ENCODE measurements around the gene LMO1.
A peak's percentile ranks its signal among the peaks of the same experiment; 100 is the strongest.

LMO1 gene

GRCh38 chr11:8263769-8264410, at the start of gene LMO1:
TSS of gene LMO1 (minus strand) at chr11:8263878. CDS start at chr11:8263362, 516 bp downstream.
- DNase-seq (ENCODE audit: low read depth in 3 of 3, low spot score in 1 of 3), result peak; percentile 22 to 66 (median 23)

DNA sequence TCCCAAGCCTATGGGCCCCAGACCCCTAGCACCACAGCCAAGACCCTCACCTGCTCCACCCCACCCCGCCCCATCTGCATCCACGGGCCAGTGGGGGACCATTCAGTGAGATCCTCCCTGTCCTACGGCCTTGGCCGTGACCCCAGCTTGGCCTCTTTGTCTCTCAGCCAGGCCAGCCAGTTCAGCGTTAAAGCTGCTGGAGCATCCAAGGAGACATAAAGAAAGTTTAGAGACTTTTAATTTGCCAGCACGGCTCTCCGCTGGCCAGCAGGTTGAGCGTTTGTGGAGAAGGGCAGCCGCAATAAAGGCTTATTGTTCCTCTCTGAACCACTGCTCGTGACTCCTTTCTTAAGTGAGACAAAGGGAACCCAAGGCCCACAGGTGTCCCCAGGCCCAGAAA, 49.3 kb upstream of the LMO1 start:
- DNase-seq (ENCODE audit: low read depth in 3 of 3, low spot score in 1 of 3), result no peak

- no peak for DNase-seq (ENCODE audit: low read depth in 3 of 3, low spot score in 1 of 3)
Observed at GRCh38 chr11:8311366-8311765, 47.7 kb upstream of the LMO1 start.

DNA sequence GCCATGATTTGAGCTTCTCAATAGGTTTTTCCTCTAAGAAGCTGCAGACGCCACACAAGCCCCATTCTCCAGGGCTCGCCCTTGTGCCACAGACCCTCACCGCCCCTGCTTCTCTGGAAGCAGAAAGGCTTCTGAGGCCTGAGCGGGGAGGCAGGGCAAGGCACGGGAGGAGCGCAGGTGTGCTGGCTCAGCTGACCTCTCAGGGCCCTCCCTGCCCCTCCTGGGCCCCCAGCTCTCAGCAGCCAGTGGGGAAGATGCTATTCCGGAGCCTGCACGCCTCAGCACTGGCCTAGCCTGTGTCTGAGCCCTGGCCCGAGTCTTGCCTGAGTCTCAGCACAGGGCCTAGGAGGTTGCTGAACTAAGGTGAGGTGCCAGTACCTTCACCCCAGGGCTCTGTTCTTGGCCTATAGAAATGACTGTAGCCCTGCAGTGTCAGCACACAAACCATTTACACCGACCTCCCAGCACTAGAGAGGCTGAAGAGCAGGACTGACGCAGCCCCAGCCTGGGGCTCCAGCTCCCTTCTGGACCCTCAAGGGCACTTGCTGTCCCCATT, 47.1 kb upstream of the LMO1 start:
- DNase-seq (ENCODE audit: low read depth in 3 of 3, low spot score in 1 of 3), result no peak

- no peak for DNase-seq (ENCODE audit: low read depth in 3 of 3, low spot score in 1 of 3)
Observed at GRCh38 chr11:8309862-8310261, 46.2 kb upstream of the LMO1 start.

- DNase-seq (ENCODE audit: low read depth in 3 of 3, low spot score in 1 of 3), result no peak
Observed at GRCh38 chr11:8309311-8309710, 45.6 kb upstream of the LMO1 start.

DNA sequence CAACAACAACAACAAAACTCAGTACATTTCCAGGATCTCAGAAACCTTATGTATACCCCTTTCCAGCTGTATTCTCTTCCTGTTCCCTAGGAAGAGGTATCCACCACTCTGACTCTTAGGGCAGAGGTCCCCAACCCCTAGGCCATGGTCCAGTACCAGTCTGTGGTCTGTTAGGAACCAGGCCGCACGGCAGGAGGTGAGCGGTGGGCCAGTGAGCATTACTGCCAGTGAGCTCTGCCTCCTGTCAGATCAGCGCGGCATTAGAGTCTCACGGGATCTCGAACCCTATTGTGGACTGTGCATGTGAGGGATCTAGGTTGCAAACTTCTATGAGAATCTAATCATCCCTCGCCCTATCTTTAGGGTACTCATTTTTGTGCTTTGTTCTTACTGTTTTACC, 43.9 kb upstream of the LMO1 start:
- no peak for DNase-seq (ENCODE audit: low read depth in 3 of 3, low spot score in 1 of 3)

DNA sequence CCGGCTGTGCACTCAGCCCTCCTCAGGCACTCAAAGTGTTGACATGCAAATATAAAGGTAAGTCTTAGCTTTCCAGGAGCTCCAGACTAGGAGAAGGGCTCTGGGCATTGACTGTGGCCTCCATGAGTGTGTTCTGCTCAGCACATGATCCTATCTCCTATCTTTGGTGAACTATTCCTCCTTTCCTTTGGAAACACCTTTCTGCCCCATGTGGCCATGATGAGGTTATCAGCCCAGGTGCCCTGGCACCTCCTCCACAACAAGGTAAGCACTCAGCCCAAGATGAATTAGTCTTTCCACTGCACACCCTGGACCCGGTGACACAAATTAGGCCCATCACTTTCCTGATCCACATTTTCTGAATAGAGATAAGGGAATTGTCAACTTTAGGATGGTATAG, 37.9 kb upstream of the LMO1 start:
- no peak for DNase-seq (ENCODE audit: low read depth in 3 of 3, low spot score in 1 of 3)

DNA sequence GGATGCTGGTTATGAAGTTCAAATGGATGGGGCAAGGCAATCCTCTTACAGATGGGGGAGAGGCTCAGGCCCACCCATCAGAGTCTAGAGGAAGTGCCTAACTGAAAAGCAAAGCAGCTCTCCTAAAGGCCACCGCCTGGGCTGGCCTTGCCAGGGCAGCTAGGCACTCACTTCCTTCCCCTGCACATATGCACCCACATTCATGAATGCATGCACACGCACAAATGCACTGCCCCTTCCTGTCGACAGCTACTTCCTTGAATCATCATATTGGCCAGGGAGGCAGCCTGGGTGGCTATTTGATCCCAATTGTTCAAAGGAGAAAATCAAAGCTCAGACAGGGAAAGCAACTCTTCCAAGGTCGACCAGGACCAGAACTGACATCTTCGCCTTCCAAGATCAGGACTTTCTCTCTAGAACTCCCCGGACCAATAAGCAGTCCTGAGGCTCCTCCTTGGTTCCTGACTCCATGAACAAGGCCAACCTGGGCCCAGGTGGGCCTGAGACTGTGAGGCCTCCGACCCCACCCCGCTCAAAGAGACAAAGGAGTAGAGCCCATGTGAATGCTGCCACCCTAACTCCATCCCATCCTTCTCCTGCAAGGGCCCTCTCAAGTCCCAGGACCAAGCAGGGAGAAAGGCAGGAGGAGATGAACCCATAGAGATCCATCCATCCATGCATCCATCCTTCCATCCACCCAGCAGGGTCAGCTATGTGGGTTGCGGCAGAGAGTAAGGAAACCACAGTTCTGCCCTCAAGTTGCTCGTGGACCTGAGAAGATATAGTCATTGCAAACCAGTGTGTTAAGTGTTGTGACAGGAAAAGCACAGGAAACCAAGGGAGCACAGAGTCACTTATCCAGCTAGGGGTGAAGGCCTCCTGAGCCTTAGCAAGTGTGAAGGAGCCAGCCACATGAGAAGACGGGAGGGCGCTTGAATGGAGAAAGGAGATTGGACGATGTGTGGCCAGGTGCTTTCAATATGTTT, 35.4 kb upstream of the LMO1 start:
- DNase-seq (ENCODE audit: low read depth in 3 of 3, low spot score in 1 of 3), result no peak

- DNase-seq (ENCODE audit: low read depth in 3 of 3, low spot score in 1 of 3), result no peak
Observed at GRCh38 chr11:8297781-8298440, 34.2 kb upstream of the LMO1 start.

DNA sequence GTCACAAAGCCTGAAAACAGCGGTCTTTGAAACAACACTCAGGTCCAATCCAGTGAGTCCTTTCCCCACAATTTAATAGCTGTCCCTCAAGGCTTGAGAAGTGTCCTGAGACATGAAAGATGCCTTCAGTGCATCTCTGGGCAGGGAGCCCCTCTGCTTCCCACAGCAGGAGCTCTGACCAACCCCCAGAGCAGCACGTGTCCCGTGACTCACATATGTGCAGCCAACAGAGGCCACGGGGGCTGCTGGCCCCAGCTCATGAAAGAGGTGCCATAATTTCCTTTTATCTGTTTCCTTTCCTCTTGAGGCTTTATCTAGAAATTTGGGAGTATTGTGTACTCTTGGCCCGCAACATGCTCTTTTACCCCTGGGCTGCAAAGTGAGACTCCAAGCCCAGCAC, 33.2 kb upstream of the LMO1 start:
- DNase-seq (ENCODE audit: low read depth in 3 of 3, low spot score in 1 of 3), result no peak

GRCh38 chr11:8296038-8296649, 32.5 kb upstream of the LMO1 start:
- no peak for DNase-seq (ENCODE audit: low read depth in 3 of 3, low spot score in 1 of 3)

DNA sequence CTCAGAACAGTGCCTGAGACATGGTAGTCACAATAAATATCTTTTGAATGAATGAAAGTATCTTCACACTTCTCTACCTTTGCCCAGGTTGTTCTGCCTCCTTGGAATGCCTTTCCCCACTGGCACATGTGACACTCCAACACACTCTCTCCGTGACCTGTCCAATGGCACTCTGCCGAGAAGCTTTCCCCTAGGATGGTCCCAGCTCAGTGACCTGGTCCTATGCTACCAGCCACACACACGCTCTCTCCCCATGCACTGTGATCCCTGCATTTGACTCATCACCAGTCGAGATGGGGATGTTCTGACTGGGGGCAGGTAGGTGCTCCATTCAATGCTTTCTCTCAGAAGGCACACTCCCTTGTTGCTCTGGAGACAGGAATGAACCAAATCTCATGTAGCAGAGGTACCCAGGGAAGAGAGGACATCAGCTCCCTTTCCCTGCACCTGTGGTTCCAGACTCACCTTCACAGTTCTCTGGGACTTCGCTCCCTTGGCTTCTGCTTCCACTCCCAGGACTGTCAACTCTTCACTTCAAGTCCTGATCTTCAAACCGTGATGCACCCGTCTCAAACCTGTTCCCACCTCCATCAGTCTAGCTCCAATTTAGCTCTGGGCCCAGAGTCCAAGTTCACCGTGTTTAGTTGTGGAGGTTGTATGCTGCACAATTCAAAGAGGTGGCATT, 30.7 kb upstream of the LMO1 start:
- DNase-seq (ENCODE audit: low read depth in 3 of 3, low spot score in 1 of 3), result no peak

- no peak for DNase-seq (ENCODE audit: low read depth in 3 of 3, low spot score in 1 of 3)
Observed at GRCh38 chr11:8293171-8293570, 29.5 kb upstream of the LMO1 start.

- DNase-seq (ENCODE audit: low read depth in 3 of 3, low spot score in 1 of 3), result no peak
Observed at GRCh38 chr11:8292351-8292750, 28.7 kb upstream of the LMO1 start.

DNA sequence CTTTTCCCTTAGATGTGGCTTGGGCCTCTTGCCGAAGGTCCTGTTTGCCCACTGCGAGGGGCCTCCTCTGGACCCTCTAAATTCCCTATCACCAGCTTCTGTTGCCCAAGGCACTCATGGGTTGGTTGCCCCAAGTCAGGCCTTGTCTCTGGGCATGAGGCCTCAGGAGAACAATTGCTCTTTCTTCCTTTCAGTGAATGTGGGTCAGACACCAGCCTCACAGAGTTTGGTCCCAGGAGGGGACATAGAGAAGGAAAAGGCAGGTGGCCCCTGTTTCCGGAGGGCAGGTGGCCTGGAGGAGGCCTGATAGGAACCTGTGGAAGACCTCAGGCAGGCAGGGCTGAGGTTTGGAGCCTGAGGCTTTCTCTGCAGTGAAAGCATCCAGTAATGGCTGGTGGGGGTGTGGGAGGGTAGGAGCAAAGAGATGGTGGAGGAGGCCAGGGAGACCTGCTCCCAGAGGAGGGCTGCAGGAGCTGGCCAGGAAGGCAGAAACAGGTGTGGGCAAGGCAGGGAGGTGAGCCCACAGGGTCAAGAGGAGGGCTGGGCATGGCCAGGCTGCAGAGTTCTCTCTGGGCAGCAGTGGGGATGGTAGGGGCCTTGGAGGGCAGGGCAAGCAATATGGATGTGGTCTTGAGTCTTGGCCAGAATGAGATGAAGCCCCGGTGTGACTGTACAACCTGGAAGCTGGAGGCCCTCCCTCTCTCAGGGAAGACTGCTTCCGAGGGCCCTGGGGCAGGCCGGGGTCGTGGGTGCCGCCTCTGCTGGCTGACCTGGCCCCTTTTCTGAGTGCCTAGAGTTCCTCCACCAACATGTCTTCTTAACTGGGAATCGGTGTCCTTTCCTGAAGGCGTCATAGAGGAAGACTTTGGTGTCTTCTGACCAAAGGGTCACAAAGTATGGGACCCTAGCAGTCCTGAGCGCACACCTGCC, 28.0 kb upstream of the LMO1 start:
- DNase-seq (ENCODE audit: low read depth in 3 of 3, low spot score in 1 of 3), result no peak

DNA sequence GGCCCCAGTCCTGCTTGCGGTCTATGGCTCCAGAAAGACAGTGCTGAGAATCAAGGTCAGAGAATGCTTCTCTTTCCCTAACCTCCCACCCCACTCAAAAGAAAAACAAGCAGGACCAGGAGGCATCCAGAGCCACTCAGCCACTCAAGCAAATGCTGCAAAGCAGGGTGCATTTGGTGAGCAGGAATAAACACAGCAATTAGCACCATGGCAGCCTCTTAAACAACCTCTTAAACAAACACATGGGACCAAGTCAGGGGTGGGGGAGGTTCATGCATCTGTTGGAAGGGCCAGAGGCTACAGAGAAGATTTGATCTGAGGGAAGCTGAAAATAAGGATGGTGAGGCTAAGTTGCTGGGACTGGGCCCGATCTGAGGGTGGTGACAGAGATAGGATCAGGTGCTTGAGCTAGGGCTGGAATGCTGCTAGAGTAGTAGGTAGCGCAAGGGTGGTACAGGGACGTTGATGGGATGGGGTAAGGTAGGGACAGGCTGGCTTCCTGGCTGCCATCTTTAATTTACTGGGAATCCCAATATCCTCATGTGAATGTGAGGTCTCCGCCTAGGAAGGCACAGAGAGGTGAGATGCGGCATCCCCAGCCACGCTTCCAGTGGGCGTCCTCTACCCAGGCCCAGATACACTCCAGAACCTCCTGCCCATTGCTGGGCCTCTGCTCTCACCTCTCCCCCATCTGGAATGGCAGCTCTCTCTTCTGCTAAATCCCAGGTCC, 26.6 kb upstream of the LMO1 start:
- no peak for DNase-seq (ENCODE audit: low read depth in 3 of 3, low spot score in 1 of 3)

DNA sequence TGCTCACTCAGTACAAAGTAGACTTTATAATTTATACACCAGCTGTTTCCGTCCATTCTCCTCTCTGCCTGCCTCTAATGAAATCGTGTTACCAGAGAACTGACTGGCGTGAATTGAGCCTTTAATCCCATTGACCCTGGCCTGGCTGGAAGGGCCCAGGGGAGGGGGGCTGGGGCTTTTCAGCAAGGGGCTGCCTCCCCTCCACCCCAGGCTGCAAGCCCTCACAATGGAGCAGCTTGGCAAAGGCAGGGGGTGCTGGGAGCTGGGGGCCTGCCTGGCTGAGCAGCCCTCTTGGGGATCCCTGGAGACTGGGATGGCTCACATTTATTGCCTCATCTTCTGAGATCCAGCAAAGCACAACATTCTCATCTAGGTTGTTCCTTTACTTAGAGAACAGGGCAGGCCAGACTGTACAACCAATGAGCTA, 25.8 kb upstream of the LMO1 start:
- DNase-seq (ENCODE audit: low read depth in 3 of 3, low spot score in 1 of 3), result no peak

All from stimulated activated CD4-positive, alpha-beta T cell treated with anti-CD3 and anti-CD28 coated beads, TNF-alpha, amount 100 ng/mL, for 1 hour (primary cell).